HepG2 (cell line): ENCODE measurements around the gene NXF3. TPM values are rescaled to one million over a fixed set of nuclear protein-coding genes. Genes with fewer than 3 reads are reported as not detected.

Experiments used
- FOXC1 ChIP-seq: sonication (generic); formaldehyde crosslinking; IDR thresholded peaks from 2 replicates; pipeline ENCODE4 v1.8.0; 2022; ENCODE audit warnings: mild to moderate bottlenecking, missing genetic modification reagents, borderline replicate concordance
- GABPB1 ChIP-seq: IDR thresholded peaks from 2 replicates; pipeline ENCODE4 v1.6.1; 2016; ENCODE audit warnings: mild to moderate bottlenecking, missing genetic modification reagents, moderate library complexity, missing compliant biosample characterization
- HNRNPLL ChIP-seq: fragments of 200-400 bp; formaldehyde crosslinking; IDR thresholded peaks from 2 replicates; pipeline ENCODE4 v1.6.1; 2017; ENCODE audit warnings: mild to moderate bottlenecking, low read depth, low read length; ENCODE audit not compliant: poor library complexity, severe bottlenecking
- MAZ ChIP-seq, 2 experiments: sonication (generic) in 1 of 2; formaldehyde crosslinking in 1 of 2; IDR thresholded peaks; 2 replicates each; pipeline versions ENCODE4 v1.5.0 to v1.6.1; 2012 to 2020; ENCODE audit warnings: low read depth in 2 of 2, mild to moderate bottlenecking in 2 of 2, borderline replicate concordance in 1 of 2, improper control_type of control experiment in 1 of 2, low read length in 1 of 2, missing genetic modification reagents in 1 of 2, moderate library complexity in 1 of 2
- MYPOP ChIP-seq: sonication (generic); formaldehyde crosslinking; IDR thresholded peaks from 2 replicates; pipeline ENCODE4 v1.8.1; 2023; ENCODE audit warnings: mild to moderate bottlenecking, moderate library complexity, missing genetic modification reagents
- TAF1 ChIP-seq: sonication (generic); formaldehyde crosslinking; IDR thresholded peaks from 2 replicates; pipeline ENCODE4 v1.4.0; 2020; ENCODE audit warnings: missing genetic modification reagents
- ZMYM4 ChIP-seq: sonication (generic); formaldehyde crosslinking; IDR thresholded peaks from 2 replicates; pipeline ENCODE4 v1.8.1; 2023; ENCODE audit warnings: mild to moderate bottlenecking, missing genetic modification reagents
- ZNF230 ChIP-seq: sonication (generic); formaldehyde crosslinking; IDR thresholded peaks from 2 replicates; pipeline ENCODE4 v1.4.0; 2020; ENCODE audit warnings: mild to moderate bottlenecking, missing genetic modification reagents
- ZNF281 ChIP-seq: sonication (generic); formaldehyde crosslinking; IDR thresholded peaks from 2 replicates; pipeline ENCODE4 v1.4.0; 2020; ENCODE audit warnings: missing genetic modification reagents, borderline replicate concordance
- ZNF512 ChIP-seq: sonication (generic); formaldehyde crosslinking; IDR thresholded peaks from 2 replicates; pipeline ENCODE4 v1.4.0; 2020; ENCODE audit warnings: mild to moderate bottlenecking, missing genetic modification reagents
- ZNF687 ChIP-seq: sonication (generic); formaldehyde crosslinking; IDR thresholded peaks from 2 replicates; pipeline ENCODE4 v1.5.1; 2020; ENCODE audit warnings: mild to moderate bottlenecking, missing genetic modification reagents, moderate library complexity
- polyA plus RNA-seq, 8 experiments: library from polyadenylated mRNA; depleted of rRNA in 3 of 8; stranded (reverse) in 7 of 8; unstranded in 1 of 8; fragments of >200 nt; fragmentation: Illumina TruSeq in 4 of 8; extraction: Trizol in 4 of 8; gene quantifications; 2 replicates each; pipeline versions ENCODE4 v1.2.1 to v1.2.3, GENCODE V29; 2011 to 2016; ENCODE audit warnings: low read depth in 4 of 8, missing spikeins in 1 of 8, mixed read lengths in 1 of 8; ENCODE audit not compliant: insufficient read depth in 1 of 8
- total RNA-seq, 5 experiments: library from RNA; depleted of rRNA; stranded (reverse); fragments of >200 nt; fragmentation: Illumina TruSeq; extraction: Trizol; gene quantifications; 2 replicates each; pipeline ENCODE4 v1.2.3, GENCODE V29; 2016; ENCODE audit warnings: low read depth in 1 of 5
- TF ChIP-seq, protein P1 (sequence below): sonication (generic); formaldehyde crosslinking; IDR thresholded peaks from 2 replicates; pipeline ENCODE4 v1.4.0; 2020; ENCODE audit warnings: missing genetic modification reagents
- TF ChIP-seq, protein P2 (sequence below): sonication (generic); formaldehyde crosslinking; IDR thresholded peaks from 2 replicates; pipeline ENCODE4 v1.9.0; 2022; ENCODE audit warnings: missing genetic modification reagents, mild to moderate bottlenecking, borderline replicate concordance

Gene NXF3
- total and polyA plus RNA-seq, 2 of the 13 experiments (the other 11 are each of a cell fraction or from before 2014, with no cell fraction given): 0.05 TPM; not detected in 1

- TF ChIP-seq ZNF687 (CRISPR knock-in tag): peak; percentile 52
- no peak for TF ChIP-seq MAZ (IDR thresholded peaks at IDR 0.05; ENCODE audit: borderline replicate concordance, low read depth, low read length)
- no peak for TF ChIP-seq MAZ (CRISPR knock-in tag; IDR thresholded peaks at IDR 0.05; ENCODE audit: low read depth)
- 0 out of 2 replicates have a peak, but pooled peaks have one; percentile 30 for TF ChIP-seq FOXC1
- no peak for TF ChIP-seq ZNF512 (CRISPR knock-in tag)
- TF ChIP-seq ZNF230 (CRISPR knock-in tag): no peak
- no peak for TF ChIP-seq HNRNPLL
- TF ChIP-seq MYPOP (CRISPR knock-in tag): no peak
- TF ChIP-seq ZMYM4 (CRISPR knock-in tag): peak; percentile 25; the same call in 1 of the 2 replicates
- TF ChIP-seq ZNF281: 0 out of 2 replicates have a peak, but pooled peaks have one; percentile 20
- TF ChIP-seq GABPB1: peak; percentile 36; the same call in 1 of the 2 replicates
- TF ChIP-seq TAF1: peak; percentile 34; the same call in 1 of the 2 replicates
- TF ChIP-seq, protein P1, sequence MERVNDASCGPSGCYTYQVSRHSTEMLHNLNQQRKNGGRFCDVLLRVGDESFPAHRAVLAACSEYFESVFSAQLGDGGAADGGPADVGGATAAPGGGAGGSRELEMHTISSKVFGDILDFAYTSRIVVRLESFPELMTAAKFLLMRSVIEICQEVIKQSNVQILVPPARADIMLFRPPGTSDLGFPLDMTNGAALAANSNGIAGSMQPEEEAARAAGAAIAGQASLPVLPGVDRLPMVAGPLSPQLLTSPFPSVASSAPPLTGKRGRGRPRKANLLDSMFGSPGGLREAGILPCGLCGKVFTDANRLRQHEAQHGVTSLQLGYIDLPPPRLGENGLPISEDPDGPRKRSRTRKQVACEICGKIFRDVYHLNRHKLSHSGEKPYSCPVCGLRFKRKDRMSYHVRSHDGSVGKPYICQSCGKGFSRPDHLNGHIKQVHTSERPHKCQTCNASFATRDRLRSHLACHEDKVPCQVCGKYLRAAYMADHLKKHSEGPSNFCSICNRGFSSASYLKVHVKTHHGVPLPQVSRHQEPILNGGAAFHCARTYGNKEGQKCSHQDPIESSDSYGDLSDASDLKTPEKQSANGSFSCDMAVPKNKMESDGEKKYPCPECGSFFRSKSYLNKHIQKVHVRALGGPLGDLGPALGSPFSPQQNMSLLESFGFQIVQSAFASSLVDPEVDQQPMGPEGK (CRISPR knock-in tag): peak; percentile 56; the same call in 1 of the 2 replicates
- TF ChIP-seq, protein P2, sequence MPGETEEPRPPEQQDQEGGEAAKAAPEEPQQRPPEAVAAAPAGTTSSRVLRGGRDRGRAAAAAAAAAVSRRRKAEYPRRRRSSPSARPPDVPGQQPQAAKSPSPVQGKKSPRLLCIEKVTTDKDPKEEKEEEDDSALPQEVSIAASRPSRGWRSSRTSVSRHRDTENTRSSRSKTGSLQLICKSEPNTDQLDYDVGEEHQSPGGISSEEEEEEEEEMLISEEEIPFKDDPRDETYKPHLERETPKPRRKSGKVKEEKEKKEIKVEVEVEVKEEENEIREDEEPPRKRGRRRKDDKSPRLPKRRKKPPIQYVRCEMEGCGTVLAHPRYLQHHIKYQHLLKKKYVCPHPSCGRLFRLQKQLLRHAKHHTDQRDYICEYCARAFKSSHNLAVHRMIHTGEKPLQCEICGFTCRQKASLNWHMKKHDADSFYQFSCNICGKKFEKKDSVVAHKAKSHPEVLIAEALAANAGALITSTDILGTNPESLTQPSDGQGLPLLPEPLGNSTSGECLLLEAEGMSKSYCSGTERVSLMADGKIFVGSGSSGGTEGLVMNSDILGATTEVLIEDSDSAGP (CRISPR knock-in tag): peak; percentile 31; the same call in 1 of the 2 replicates
Measured at GRCh38 chrX:103063918-103064434, 29.0 kb downstream of the NXF3 start, which contains the start of gene BEX1 (continued).
